HG03575 (cell line): ENCODE measurements around the gene KRTAP1-5.
"Not testable (repeated sequence)": the region's sequence is repeated elsewhere in the genome, so short reads cannot be mapped to it uniquely, and the experiment has no call there.

ENCODE experiments used
- ATAC-seq: cut with Tn5 transposase; IDR thresholded peaks from one replicate; pipeline ENCODE4 v1.9.1; 2021; ENCODE audit not compliant: unreplicated experiment, insufficient number of reproducible peaks, low FRiP score; ENCODE audit errors: extremely low read depth

Gene KRTAP1-5, protein sequence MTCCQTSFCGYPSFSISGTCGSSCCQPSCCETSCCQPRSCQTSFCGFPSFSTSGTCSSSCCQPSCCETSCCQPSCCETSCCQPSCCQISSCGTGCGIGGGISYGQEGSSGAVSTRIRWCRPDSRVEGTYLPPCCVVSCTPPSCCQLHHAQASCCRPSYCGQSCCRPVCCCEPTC

DNA sequence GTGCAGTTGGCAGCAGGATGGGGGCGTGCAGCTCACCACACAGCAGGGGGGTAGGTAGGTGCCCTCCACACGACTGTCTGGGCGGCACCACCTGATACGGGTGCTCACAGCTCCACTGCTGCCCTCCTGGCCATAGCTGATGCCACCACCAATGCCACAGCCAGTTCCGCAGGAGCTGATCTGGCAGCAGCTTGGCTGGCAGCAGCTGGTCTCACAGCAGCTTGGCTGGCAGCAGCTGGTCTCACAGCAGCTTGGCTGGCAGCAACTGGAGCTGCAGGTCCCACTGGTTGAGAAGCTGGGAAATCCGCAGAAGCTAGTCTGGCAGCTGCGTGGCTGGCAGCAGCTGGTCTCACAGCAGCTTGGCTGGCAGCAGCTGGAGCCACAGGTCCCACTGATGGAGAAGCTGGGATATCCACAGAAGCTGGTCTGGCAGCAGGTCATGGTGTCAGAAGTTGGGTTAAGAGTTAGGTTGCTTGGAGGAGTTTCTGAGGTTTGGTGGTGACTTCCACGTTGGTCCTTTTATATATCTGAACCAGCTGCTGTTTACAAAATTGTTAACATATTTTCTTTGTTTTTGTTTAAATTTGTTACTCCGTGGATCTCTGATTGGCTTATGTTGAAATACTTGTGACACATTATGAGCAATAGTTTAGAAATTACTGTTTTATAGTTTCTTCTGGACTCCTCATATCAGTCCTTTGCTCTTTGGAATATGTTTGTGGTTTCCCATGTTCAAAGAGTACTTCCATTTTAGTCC, at the start of gene KRTAP1-5:
Gene KRTAP1-5 (minus strand): TSS at position 494 of the 757 bp plus-strand sequence. CDS start 53 bp downstream, at position 441.
- ATAC-seq, result no peak

DNA sequence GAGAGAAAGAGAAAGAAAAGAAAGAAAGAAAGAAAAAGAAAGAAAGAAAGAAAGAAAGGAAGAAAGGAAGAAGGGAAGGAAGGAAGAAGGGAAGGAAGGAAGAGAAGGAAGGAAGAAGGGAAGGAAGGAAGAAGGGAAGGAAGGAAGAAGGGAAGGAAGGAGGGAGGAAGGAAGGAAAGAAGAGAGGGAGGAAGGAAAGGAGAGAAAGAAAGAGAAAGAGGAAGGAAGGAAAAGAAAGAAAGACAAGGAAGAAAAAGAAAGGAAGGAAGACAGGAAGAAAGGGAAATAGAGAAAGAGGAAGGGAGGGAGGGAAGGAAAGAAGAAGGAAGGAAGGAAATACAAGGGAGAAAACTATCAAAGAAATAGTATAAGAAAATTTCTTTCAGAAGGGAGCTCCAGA, 49.8 kb upstream of the KRTAP1-5 start:
- ATAC-seq, result no peak

DNA sequence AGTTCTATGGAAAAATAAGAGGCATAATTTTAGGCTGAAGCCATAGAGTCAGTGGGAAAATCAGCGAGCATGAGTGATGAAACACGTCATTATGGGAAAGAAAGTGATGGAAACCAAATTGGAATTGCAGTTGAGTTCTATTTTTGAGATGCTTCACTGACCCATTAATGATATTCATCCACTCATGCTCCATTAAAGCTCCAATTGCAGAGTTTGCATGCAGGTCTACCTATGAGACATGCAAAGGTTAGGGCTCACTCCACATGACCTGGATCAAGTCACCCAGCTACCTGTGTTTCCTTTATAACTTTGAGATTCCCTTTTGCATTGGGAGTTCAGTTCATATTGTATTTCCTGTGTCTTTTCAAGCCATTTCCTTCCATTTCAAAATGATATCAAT, 46.7 kb upstream of the KRTAP1-5 start:
- no peak for ATAC-seq

DNA sequence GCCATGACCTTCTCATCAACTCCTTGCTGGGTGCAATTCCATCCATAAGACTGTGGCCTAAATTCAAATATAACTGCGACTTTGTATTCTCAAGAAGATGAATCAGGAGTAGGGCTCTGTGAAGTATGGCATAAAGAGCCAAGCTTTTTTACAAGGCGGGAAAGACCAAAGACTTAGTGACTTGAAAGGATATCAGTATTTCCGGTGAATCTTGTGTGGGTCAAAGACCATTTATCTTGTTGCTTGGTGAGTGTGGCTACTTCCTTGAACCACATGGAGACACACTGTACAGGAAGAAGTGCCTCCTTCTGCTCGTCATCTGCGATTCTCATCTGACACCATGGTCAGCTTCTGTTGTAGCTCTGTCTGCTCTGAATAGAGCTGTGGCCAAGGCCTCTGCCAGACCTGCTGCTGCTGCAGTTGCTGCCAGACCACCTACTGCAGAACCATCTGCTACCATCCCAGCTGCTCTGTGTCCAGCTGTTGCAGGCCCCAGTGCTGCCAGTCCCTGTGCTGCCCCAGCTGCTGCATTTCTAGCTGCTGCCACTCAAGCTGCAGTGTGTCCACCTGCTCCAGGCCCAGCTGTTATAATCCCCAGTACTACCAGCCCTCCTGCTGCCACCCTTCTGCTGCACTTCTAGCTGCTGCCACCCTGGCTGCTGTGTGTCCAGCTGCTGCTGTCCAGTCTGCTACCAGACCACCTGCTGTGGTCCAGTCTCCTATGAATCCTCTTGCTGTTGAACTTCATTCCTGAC, 44.8 kb upstream of the KRTAP1-5 start:
- ATAC-seq, result no peak

DNA sequence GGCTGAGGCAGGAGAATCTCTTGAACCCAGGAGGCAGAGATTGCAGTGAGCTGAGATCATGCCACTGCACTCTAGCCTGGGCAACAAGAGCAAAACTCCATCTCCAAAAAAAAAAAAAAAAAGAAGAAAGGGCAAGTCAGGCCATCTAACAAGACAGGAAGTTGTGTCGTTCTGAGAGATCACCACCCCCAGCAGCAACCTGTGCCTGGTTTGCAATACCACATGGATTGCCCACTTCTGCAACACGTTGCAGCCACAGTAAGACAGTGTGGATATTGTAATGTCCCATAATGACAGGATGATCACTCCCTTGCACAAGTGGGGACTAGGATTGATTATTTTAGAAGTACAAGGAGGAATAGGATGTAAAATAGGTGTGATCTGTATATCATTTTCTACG, 42.0 kb upstream of the KRTAP1-5 start:
- no peak for ATAC-seq

DNA sequence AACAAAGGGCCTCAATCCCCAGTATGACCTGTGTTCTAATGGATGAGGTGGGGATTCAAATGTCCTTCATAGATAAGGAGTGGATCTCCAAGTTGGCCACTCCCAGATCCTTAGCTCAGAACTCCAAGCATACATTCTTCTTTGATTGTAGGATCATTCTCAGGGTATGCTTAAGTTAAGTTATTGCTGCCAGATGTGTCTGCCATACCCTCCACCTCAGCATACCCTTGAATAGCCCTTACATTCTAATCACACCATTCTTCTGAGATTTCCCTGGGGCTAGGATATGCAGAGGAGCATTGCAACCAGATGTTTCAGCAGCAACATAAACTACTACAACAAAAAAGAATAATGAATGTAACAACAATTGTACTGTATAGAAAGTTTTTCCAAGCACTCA, 40.3 kb upstream of the KRTAP1-5 start:
- ATAC-seq, result no peak

DNA sequence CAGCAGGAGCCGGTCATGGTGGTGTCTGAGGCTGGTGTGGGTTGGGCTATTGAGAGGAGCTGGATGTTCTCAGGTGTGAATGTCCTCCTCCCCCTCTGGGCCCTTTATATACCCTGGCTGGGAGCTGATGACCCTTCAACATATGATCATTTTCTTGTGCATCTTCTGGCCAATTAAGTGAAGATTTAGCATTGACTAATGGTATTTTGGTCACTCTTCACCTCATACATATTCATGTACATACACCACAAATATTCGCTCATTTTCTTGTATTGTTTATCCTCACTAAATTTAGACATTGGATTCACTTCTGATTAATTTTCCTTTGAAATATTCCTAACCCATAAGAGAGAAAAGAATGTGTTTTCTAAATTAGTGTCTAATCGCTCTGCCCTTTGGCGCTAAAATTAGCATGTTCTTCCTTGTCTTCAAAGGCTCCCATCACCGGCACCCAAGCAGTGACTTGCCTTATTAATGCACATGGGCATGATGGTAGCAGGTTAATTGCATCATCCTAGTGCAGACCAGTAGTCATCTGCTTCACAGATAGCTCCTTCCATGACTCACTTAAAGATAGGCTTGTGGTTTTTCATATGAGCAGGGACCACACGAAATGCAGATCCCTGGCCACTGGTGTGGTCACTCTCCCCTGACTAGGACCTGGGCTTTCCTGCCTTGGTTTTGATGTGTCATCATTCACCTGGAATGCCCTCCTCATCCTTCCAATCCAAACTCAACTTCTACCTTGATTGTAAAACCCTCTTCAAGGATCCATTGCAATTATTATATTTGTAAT, 39.0 kb upstream of the KRTAP1-5 start, which contains the start of gene KRTAP2-4:
Gene KRTAP2-4 (minus strand): TSS at position 51 of the 796 bp plus-strand sequence. CDS start 34 bp downstream, at position 17.
- ATAC-seq, result no peak

DNA sequence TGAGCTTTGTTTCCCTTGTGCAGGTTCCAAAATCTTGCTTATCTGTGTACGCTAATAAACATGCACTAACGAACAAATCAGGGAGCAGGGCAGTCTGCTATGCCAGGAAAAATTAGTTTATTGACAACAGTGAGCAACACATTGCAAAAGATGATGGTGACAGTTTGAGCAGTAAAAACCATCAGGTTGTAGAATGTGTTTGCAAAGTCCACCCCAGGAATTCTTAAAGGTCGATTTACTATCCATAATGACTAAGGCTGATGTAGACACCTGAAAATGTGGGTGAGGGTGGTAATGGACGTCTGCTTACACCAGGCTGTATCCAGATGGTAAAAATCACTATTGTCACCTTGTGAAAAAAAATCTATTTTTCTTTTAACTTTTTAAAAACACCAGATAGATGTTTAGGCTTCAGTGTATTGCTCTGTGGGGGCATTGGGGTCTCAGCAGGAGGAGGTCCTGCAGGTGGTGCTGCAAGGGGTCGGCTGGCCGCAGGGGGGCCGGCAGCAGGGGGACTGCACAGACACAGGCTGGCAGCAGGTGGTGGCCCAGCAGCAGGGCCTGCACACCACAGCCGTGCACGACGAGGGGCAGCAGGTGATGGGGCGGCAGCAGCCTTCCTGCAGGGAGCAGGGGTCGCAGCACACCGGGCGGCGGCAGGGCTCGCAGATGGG, 38.1 kb upstream of the KRTAP1-5 start:
- ATAC-seq, result not testable (repeated sequence)

DNA sequence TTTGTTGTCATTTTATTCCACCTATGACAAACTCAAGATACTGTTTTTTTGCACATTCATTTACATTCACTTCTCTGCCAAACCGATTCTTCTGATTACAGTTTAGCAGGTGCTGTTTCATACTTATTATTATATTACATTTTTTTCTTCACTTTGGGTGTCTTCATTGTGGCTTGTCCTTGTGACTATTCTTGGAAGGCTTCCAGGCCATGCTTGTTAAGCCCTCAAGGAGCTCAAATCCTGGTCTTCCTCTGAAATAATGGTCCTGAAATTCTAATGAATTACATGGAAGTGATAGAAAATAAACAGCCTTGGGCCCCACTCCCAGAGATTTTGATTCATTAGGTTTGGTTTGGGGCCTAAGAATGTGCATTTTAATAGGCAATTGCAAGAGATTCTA, 37.3 kb upstream of the KRTAP1-5 start:
- ATAC-seq, result no peak

DNA sequence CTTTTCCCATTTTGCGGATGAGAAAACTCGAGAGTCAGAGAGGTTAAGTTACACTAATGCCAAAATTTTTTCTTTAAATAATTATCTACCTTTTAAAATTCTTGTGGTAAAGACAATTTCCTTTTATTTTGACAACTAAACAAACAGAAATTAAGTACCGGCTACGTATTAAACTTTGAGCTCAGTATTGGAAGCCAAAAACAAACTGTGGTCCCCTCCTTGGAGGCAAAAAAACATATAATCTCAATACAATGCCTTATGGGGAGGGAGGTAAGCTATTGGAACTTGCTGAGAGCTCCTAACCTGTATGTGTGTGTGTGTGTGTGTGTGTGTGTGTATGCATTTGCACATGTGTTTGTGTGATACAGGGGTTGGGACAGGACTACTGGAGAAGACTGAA, 36.4 kb upstream of the KRTAP1-5 start:
- no peak for ATAC-seq

DNA sequence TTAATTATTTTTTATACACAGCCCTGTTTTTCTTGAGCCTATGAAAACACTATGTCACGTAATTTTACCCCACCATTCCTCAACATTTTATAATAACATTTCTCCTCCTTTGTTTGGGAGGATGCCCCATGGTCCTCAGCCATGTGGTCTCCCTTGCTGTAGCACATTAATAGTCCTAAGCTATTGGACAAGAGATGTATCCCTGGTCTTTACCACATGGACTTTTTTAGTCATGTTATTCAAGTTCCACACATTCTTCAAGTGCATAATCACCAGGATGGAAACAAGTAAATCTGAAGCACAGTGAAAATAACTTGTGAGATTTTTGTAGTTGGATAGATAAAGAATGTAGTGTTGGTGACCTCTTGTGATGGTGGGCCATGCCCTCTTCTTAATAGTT, 35.0 kb upstream of the KRTAP1-5 start:
- ATAC-seq, result no peak

DNA sequence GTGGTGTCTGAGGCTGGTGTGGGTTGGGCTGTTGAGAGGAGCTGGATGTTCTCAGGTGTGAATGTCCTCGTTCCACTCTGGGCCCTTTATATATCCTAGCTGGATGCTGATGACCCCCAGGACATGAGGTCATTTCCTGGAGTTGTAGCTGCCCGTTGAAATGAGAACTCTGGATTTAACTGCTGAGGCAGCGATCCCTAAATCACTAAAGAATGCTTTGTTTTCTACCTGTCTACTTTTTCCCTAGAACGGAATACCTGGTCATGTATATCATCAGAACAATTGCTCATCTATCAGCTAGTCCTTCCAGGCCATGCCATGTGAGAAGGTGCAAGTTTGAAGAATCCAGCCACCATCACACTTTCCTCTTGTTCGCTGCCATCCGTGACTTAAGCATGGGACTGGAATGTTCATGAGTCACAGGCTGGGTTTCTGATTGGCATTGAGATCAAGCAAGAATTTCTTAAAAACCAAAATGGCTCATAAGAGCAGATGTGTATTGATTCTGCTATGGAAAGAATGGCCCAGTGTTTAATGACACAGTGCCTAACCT, 33.1 kb upstream of the KRTAP1-5 start, which contains the start of gene KRTAP2-3:
Gene KRTAP2-3 (minus strand): TSS at position 63 of the 553 bp plus-strand sequence. CDS start 64 bp downstream, outside the sequence.
- ATAC-seq, result no peak

DNA sequence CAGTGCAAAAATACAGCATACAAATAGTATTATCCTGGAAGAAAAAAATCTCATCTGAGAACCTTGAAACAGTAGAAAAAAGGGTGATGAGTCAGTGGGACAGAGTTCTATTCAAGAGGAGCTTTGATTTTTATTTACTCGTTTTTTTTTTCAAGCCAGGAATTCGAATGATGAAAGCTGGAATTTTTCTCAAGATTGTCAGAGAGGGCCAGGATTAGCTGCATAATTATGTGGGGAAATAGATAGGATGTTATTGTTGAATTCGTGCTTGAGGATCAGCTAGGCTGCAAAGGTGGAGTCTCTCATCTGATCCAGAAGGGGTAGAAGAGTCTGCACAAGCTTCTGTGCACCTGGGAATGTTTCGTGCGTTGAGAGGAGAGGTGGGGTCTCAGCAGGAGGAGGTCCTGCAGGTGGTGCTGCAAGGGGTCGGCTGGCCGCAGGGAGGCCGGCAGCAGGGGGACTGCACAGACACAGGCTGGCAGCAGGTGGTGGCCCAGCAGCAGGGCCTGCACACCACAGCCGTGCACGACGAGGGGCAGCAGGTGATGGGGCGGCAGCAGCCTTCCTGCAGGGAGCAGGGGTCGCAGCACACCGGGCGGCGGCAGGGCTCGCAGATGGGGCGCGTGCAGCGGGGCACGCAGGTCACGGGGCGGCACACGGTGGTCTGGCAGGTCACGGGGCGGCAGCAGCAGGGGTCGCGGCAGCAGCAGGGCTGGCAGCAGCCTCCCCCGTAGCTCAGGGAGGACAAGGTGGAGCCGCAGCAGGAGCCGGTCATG, 32.5 kb upstream of the KRTAP1-5 start:
- not testable (repeated sequence) for ATAC-seq

DNA sequence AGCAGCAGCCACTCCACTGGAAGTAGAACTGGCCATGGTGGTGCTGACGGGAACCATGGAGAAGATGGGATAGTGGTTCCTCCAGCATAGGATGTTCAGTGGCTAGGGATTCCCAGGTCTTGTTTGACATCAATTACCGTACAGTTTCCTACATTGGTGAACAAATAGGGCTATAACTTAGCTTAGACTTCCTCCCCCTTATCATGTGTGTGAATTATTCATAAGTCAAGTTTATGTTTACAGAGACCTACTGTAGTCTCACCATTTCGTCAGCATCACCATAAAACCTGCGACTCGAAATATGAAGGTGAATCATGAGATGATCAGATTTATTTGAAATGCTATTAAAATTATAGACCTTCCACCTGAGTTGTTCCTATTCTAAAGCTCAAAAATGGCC, 31.7 kb upstream of the KRTAP1-5 start:
- ATAC-seq, result no peak

DNA sequence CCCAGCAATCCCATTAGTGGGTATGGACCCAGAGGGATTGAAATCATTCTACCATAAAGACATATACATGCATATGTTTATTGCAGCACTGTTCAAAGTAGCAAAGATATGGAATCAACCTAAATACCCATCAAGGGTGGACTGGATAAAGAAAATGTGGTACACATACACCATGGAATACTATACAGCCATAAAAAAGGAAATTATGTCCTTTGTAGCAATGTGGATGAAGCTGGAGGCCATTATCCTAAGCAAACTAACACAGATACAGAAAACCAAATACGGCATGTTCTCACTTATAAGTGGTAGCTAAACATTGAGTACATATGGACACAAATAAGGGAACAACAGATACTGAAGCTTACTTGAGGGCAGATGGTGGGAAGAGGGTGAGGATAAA, 30.5 kb upstream of the KRTAP1-5 start:
- ATAC-seq, result no peak

DNA sequence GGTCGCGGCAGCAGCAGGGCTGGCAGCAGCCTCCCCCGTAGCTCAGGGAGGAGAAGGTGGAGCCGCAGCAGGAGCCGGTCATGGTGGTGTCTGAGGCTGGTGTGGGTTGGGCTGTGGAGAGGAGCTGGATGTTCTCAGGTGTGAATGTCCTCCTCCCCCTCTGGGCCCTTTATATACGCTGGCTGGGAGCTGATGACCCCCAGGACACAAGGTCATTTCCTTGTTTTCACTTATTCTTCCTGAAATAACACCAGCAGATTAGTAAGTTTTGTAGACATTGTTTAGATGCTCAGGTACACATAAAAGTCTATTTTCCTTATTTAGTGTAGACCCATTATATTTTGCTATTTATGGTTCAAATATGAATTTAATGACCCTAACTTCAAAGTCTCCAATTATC, 28.1 kb upstream of the KRTAP1-5 start, which contains the start of gene KRTAP2-2:
Gene KRTAP2-2 (minus strand): TSS at position 101 of the 400 bp plus-strand sequence. CDS start 19 bp downstream, at position 82.
- ATAC-seq, result not testable (repeated sequence)

DNA sequence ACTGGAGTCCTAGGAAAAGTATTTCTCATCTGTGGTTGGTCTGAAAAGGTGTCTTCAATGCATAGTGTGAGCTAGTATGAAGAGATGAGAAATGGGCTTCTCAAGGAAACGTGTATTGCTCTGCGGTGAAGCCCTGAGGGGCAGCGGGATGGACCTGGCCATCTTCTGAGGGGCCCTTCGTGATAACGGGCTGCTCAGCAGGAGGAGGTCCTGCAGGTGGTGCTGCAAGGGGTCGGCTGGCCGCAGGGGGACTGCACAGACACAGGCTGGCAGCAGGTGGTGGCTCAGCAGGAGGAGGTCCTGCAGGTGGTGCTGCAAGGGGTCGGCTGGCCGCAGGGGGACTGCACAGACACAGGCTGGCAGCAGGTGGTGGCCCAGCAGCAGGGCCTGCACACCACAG, 27.5 kb upstream of the KRTAP1-5 start:
- not testable (repeated sequence) for ATAC-seq
